ENCODE measurements around the gene ROR1.

ROR1 gene

DNA sequence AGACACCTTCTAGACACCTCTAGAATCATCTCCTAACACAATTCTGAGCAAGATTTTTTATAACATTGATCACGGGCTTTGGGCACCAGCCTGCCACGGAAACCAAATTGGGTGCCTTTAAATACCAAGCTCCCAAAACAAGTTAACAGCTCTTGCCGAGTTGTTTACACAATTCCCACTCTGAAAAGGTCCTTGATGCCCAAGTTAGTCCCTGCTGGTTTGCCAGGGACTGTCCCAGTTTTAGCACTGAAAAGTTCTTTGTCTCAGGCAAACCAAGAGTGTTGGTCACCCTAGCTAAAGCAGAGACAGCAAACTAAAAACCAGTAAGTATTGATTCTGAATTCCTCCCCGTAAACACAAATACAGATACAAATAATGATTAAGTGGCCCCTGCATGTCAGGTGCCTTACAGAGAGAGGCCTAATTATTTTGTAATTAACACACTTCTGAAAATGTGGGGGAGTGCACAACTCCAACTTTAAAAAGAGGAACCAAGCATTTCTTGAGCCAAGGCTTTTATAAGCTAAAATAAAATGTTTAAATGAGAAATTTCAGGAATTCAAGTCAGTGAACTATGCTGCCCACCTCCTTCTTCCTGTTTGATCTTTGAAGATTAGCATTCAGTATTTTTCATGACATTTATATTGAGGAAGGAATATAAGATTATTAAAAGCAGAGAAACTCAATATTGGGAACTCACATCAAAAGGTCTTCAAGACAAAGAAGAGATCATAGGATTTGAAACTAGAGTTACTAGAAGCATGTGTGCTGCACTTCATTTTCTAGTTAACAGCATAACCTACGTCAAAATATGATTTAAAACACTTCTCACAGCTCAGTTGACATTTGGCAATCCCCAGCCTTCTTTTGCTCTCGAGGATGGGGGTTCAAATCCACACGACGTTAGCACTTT lies 420.6 kb downstream of the ROR1 start:
- no peak for DNase-seq (ENCODE audit: low read depth)
- TF ChIP-seq, protein P1, sequence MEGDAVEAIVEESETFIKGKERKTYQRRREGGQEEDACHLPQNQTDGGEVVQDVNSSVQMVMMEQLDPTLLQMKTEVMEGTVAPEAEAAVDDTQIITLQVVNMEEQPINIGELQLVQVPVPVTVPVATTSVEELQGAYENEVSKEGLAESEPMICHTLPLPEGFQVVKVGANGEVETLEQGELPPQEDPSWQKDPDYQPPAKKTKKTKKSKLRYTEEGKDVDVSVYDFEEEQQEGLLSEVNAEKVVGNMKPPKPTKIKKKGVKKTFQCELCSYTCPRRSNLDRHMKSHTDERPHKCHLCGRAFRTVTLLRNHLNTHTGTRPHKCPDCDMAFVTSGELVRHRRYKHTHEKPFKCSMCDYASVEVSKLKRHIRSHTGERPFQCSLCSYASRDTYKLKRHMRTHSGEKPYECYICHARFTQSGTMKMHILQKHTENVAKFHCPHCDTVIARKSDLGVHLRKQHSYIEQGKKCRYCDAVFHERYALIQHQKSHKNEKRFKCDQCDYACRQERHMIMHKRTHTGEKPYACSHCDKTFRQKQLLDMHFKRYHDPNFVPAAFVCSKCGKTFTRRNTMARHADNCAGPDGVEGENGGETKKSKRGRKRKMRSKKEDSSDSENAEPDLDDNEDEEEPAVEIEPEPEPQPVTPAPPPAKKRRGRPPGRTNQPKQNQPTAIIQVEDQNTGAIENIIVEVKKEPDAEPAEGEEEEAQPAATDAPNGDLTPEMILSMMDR (conservative IDR thresholded peaks at IDR 0.05; ENCODE audit: low read depth, low read length), result no peak
- no peak overlapping the region for H3K4me3 ChIP-seq (ENCODE audit: low read length)

DNA sequence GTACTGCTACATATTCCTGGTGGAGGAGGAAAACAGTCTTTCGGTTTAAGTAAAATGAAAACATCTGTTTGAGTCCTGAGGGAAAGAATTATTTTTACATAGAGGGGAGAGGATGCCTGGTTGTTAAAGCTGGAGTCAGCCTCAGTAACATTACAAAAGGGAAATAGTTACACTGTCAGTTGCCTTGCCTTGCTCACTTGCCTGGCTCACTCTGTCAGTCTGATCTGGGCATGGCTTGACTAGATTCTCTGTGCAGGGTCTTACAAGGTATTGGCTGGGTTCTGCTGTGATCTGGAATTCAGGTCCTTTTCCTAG lies 421.2 kb downstream of the ROR1 start:
- TF ChIP-seq, protein P1 (conservative IDR thresholded peaks at IDR 0.05; ENCODE audit: low read depth, low read length), result no peak
- no peak overlapping the region for H3K4me3 ChIP-seq (ENCODE audit: low read length)
- DNase-seq (ENCODE audit: low read depth), result no peak

DNA sequence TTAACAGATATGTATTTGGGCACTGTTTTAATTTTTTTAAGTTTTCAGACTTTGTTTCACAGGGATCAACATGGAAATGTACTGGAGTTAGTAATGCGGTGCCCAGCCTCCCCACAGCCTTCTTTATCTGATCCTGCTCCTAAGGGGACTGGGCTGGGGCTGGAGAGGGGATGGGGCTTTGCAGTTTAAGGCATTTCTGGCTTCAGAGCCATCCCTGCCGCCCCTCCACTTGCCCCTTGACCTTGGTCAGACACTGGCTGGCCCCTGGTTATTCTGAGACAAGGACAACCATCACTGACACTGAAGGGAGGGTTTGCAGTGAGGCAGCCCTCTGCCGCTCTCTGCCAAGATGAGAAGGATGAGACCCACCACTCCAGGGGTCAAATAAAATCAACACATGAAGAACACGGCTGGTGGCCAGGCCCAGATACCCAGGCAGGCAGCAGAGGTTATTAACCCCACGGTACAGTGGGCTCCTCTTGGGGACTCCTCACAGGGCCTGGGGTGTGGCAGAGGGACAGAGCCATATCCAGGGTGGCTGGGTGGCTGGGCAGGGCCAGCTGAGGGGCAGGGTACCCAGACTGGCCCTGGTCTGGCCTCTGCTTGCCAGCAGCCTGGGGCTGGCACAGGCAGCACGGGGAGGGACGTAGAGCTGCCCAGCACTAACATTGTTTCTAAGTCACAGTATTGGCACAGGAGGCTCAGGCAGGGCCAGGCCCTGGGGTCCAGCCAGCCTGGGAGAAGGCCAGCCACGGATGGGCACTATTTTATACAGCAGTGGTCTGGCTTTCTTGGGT lies 422.5 kb downstream of the ROR1 start:
- DNase-seq (ENCODE audit: low read depth), result no peak
- no peak overlapping the region for H3K4me3 ChIP-seq (ENCODE audit: low read length)
- TF ChIP-seq, protein P1 (conservative IDR thresholded peaks at IDR 0.05; ENCODE audit: low read depth, low read length), result no peak

DNA sequence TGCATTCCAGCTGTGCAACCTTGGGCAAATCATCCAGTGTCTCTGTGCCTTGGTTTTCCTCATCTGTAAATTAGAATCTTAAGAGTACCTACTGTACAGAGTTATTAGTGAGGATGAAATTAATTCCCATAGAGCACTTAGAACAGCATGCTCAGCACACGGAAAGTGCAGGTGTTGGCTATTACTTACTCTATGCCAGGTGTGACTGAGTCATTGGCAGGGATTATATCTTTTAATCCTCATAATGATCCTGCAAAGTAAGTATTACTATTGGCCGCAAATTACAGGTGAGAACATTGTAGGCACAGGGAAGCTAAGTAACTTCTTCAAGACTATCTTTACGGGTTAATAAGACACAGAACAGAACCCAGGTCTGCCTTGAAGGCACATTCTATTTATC lies 423.3 kb downstream of the ROR1 start:
- TF ChIP-seq, protein P1 (conservative IDR thresholded peaks at IDR 0.05; ENCODE audit: low read depth, low read length), result no peak
- no peak for DNase-seq (ENCODE audit: low read depth)
- no peak overlapping the region for H3K4me3 ChIP-seq (ENCODE audit: low read length)

DNA sequence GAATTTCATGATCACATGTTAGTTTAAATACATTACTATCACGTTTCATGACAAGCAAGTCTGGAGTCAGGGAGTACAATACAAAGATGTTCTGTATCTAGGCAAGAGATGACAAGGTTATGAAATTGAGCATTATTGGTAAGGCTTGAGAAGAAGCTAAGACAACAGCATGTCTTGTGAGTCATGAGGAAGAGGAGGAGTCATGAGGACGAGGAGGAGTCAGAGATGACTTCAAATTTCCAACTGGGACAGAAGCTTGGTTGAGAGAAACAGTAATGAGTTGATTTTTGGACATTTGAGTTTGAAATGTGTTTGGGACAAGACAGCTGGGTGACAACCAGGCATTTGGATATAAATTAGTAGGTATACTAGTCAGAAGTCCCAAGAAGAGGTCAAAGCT lies 425.3 kb downstream of the ROR1 start:
- no peak overlapping the region for H3K4me3 ChIP-seq (ENCODE audit: low read length)
- no peak for DNase-seq (ENCODE audit: low read depth)
- TF ChIP-seq, protein P1 (conservative IDR thresholded peaks at IDR 0.05; ENCODE audit: low read depth, low read length), result no peak

DNA sequence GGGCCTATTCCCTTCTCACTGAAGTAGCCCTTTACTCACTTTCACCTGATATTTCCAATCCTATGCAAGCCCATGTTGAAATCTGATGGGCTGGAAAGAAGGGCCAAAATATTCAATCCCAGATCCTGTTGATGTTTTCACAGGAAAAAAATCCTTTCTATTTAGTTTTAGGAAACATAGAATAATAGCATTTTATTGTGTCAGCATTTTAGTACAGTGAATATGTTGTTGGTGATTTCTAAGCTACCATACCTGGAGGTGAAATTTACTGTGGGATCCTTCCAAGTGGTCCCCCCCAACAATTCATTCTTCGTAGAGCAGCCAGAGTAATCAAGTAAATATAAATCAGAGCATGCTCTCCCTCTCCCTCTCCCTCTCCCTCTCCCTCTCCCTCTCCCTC lies 426.2 kb downstream of the ROR1 start:
- DNase-seq (ENCODE audit: low read depth), result no peak
- H3K4me3 ChIP-seq (ENCODE audit: low read length), result no peak overlapping the region
- TF ChIP-seq, protein P1 (conservative IDR thresholded peaks at IDR 0.05; ENCODE audit: low read depth, low read length), result no peak
